ENCODE data around the gene LILRB1.

The LILRB1 gene

GRCh38 chr19:54606891-54607784 is 23.1 kb upstream of the LILRB1 start:
- DNase-seq (ENCODE audit: low read depth, low spot score) = no peak
- H3K9ac ChIP-seq (ENCODE audit: insufficient read length) = no peak overlapping the region
- H3K9me3 ChIP-seq (ENCODE audit: low read depth, low read length) = no peaks in the 10 kb centered on the region
- no peak overlapping the region for H3K27ac ChIP-seq
- TF ChIP-seq POLR2AphosphoS5 (IDR thresholded peaks at IDR 0.05; ENCODE audit: borderline replicate concordance, low read depth, low read length) (no peak), EZH2 (IDR thresholded peaks at IDR 0.05) (no peak), FOXP2 (optimal IDR thresholded peaks at IDR 0.05; ENCODE audit: control extremely low read depth, extremely low read length, insufficient read depth) (no peak)
- no peak overlapping the region for H3K4me3 ChIP-seq
- no peaks in the 10 kb centered on the region for H3K36me3 ChIP-seq (ENCODE audit: insufficient read depth, low read length)

GRCh38 chr19:54607785-54608150 is 22.5 kb upstream of the LILRB1 start:
- DNase-seq (ENCODE audit: low read depth, low spot score) = no peak
- no peak overlapping the region for H3K9ac ChIP-seq (ENCODE audit: insufficient read length)
- TF ChIP-seq EZH2 (IDR thresholded peaks at IDR 0.05) (no peak), POLR2AphosphoS5 (IDR thresholded peaks at IDR 0.05; ENCODE audit: borderline replicate concordance, low read depth, low read length) (no peak)
- H3K36me3 ChIP-seq (ENCODE audit: insufficient read depth, low read length) = no peaks in the 10 kb centered on the region
- no peak overlapping the region for H3K27ac ChIP-seq
- no peak overlapping the region for H3K4me3 ChIP-seq
- H3K9me3 ChIP-seq (ENCODE audit: low read depth, low read length) = no peaks in the 10 kb centered on the region

GRCh38 chr19:54608205-54608604 is 22.1 kb upstream of the LILRB1 start:
- Histone ChIP-seq H3K27ac (no peak overlapping the region), H3K4me3 (no peak overlapping the region), H3K9ac (ENCODE audit: insufficient read length) (no peak overlapping the region), H3K36me3 (ENCODE audit: insufficient read depth, low read length) (no peaks in the 10 kb centered on the region), H3K9me3 (ENCODE audit: low read depth, low read length) (no peaks in the 10 kb centered on the region)
- DNase-seq (ENCODE audit: low read depth, low spot score) = no peak
- TF ChIP-seq EZH2 (IDR thresholded peaks at IDR 0.05) (no peak), FOXP2 (optimal IDR thresholded peaks at IDR 0.05; ENCODE audit: control extremely low read depth, extremely low read length, insufficient read depth) (no peak), POLR2AphosphoS5 (IDR thresholded peaks at IDR 0.05; ENCODE audit: borderline replicate concordance, low read depth, low read length) (no peak)

- H3K9ac ChIP-seq (ENCODE audit: insufficient read length) = no peak overlapping the region
- H3K9me3 ChIP-seq (ENCODE audit: low read depth, low read length) = no peaks in the 10 kb centered on the region
- H3K4me3 ChIP-seq = no peak overlapping the region
- TF ChIP-seq EZH2 (IDR thresholded peaks at IDR 0.05) (no peak), FOXP2 (optimal IDR thresholded peaks at IDR 0.05; ENCODE audit: control extremely low read depth, extremely low read length, insufficient read depth) (no peak), POLR2AphosphoS5 (IDR thresholded peaks at IDR 0.05; ENCODE audit: borderline replicate concordance, low read depth, low read length) (no peak)
- no peak overlapping the region for H3K27ac ChIP-seq
- no peaks in the 10 kb centered on the region for H3K36me3 ChIP-seq (ENCODE audit: insufficient read depth, low read length)
- no peak for DNase-seq (ENCODE audit: low read depth, low spot score)
Observed at GRCh38 chr19:54608792-54609191, 21.5 kb upstream of the LILRB1 start.

GRCh38 chr19:54609356-54609791 is 20.9 kb upstream of the LILRB1 start:
- TF ChIP-seq EZH2 (IDR thresholded peaks at IDR 0.05) (no peak), POLR2AphosphoS5 (IDR thresholded peaks at IDR 0.05; ENCODE audit: borderline replicate concordance, low read depth, low read length) (no peak), FOXP2 (optimal IDR thresholded peaks at IDR 0.05; ENCODE audit: control extremely low read depth, extremely low read length, insufficient read depth) (no peak)
- Histone ChIP-seq H3K4me3 (no peak overlapping the region), H3K27ac (no peak overlapping the region), H3K36me3 (ENCODE audit: insufficient read depth, low read length) (no peaks in the 10 kb centered on the region), H3K9me3 (ENCODE audit: low read depth, low read length) (no peaks in the 10 kb centered on the region), H3K9ac (ENCODE audit: insufficient read length) (no peak overlapping the region)
- DNase-seq (ENCODE audit: low read depth, low spot score) = no peak

- Histone ChIP-seq H3K9me3 (ENCODE audit: low read depth, low read length) (no peaks in the 10 kb centered on the region), H3K9ac (ENCODE audit: insufficient read length) (no peak overlapping the region), H3K27ac (no peak overlapping the region), H3K4me3 (no peak overlapping the region), H3K36me3 (ENCODE audit: insufficient read depth, low read length) (no peaks in the 10 kb centered on the region)
- TF ChIP-seq FOXP2 (optimal IDR thresholded peaks at IDR 0.05; ENCODE audit: control extremely low read depth, extremely low read length, insufficient read depth) = no peak
- no peak for TF ChIP-seq EZH2 (IDR thresholded peaks at IDR 0.05)
- no peak for TF ChIP-seq POLR2AphosphoS5 (IDR thresholded peaks at IDR 0.05; ENCODE audit: borderline replicate concordance, low read depth, low read length)
- no peak for DNase-seq (ENCODE audit: low read depth, low spot score)
Observed at GRCh38 chr19:54612428-54612827, 17.9 kb upstream of the LILRB1 start.

- Histone ChIP-seq H3K9me3 (ENCODE audit: low read depth, low read length) (no peaks in the 10 kb centered on the region), H3K9ac (ENCODE audit: insufficient read length) (no peak overlapping the region), H3K27ac (no peak overlapping the region), H3K36me3 (ENCODE audit: insufficient read depth, low read length) (no peaks in the 10 kb centered on the region), H3K4me3 (no peak overlapping the region)
- DNase-seq (ENCODE audit: low read depth, low spot score) = no peak
- TF ChIP-seq FOXP2 (optimal IDR thresholded peaks at IDR 0.05; ENCODE audit: control extremely low read depth, extremely low read length, insufficient read depth) (no peak), POLR2AphosphoS5 (IDR thresholded peaks at IDR 0.05; ENCODE audit: borderline replicate concordance, low read depth, low read length) (no peak), EZH2 (IDR thresholded peaks at IDR 0.05) (no peak)
Observed at GRCh38 chr19:54614726-54615125, 15.6 kb upstream of the LILRB1 start.

GRCh38 chr19:54616057-54616456 is 14.2 kb upstream of the LILRB1 start:
- Histone ChIP-seq H3K9ac (ENCODE audit: insufficient read length) (no peak overlapping the region), H3K36me3 (ENCODE audit: insufficient read depth, low read length) (no peaks in the 10 kb centered on the region), H3K9me3 (ENCODE audit: low read depth, low read length) (no peaks in the 10 kb centered on the region), H3K27ac (no peak overlapping the region), H3K4me3 (no peak overlapping the region)
- no peak for DNase-seq (ENCODE audit: low read depth, low spot score)
- TF ChIP-seq POLR2AphosphoS5 (IDR thresholded peaks at IDR 0.05; ENCODE audit: borderline replicate concordance, low read depth, low read length) (no peak), FOXP2 (optimal IDR thresholded peaks at IDR 0.05; ENCODE audit: control extremely low read depth, extremely low read length, insufficient read depth) (no peak), EZH2 (IDR thresholded peaks at IDR 0.05) (no peak)

Measured in SK-N-MC (cell line).